ENCODE measurements around the gene RAP2C. TPM values are rescaled to one million over a fixed set of nuclear protein-coding genes. Genes with fewer than 3 reads are reported as not detected.
A peak's percentile ranks its signal among the peaks of the same experiment; 100 is the strongest.

The RAP2C gene
- total RNA-seq, 1 donor from 2014 or later, result 29.0 TPM

DNA sequence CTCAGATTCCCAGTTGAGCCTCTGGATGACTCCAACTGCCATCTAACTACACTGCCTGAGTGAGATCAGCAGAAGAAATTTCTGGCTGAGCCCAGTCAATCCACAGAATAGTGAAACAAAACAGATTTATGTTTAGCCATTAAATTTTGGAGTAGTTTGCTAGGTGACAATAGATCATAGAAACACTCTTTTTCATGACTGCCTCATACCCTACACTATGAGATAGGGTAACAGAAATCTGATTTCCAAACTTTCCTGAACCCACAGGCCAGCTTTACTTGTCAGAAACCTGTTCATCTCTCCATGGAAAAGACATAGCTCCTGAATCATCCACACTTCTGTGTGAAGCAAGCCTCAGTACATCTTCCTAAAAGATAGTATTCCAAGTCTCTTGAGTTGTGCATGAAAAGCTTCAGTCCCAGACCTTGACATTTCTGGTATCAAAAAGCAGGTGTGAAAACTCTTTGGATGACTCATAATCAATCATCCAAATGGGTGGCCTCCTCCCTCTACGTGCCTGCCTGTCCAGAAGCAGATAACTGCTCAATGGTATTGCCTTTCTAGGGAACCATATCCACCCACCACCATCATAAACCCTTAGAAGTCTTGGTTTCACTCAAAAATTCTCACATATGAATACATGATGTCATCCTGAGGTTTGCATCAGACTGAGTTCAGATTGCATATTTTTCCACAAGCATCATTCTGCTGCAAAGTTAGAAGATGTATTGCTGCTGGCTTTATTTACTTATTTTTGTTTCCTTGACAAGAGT lies 47.5 kb upstream of the RAP2C start:
- no peaks in the 10 kb centered on the region for H3K27me3 Mint-ChIP-seq (ENCODE audit: low read depth, unreplicated experiment)
- H3K27ac ChIP-seq (ENCODE audit: low read depth, low read length), result no peak overlapping the region
- H3K9ac ChIP-seq (ENCODE audit: low read length), result no peak overlapping the region
- no peaks in the 10 kb centered on the region for H3K4me1 ChIP-seq (ENCODE audit: insufficient read depth, low read length)
- no peaks in the 10 kb centered on the region for H3K79me2 ChIP-seq (ENCODE audit: insufficient read depth, low read length)
- H3K36me3 Mint-ChIP-seq (ENCODE audit: low read depth, unreplicated experiment), result no peaks in the 10 kb centered on the region
- H2AFZ ChIP-seq (ENCODE audit: low read depth, low read length), result no peak overlapping the region
- H3K36me3 ChIP-seq (ENCODE audit: insufficient read depth, low read length), result no peaks in the 10 kb centered on the region
- DNase-seq (ENCODE audit: low read depth), result peak; percentile 52
- H3K4me2 ChIP-seq (ENCODE audit: low read length), result no peak overlapping the region
- no peak overlapping the region for H3K4me3 ChIP-seq (ENCODE audit: insufficient read depth, low read depth, low read length)
- no peaks in the 10 kb centered on the region for H3K9me3 Mint-ChIP-seq (ENCODE audit: unreplicated experiment)
- H4K20me1 ChIP-seq (ENCODE audit: insufficient read depth, low read length), result no peaks in the 10 kb centered on the region
- H3K4me1 Mint-ChIP-seq (ENCODE audit: low read depth, unreplicated experiment), result peaks cover 13% of the 10 kb centered on the region
- no peak overlapping the region for H3K4me3 Mint-ChIP-seq (ENCODE audit: unreplicated experiment)
- H3K27ac Mint-ChIP-seq (ENCODE audit: unreplicated experiment), result peak overlapping the region; percentile 58
- TF ChIP-seq, protein P1, sequence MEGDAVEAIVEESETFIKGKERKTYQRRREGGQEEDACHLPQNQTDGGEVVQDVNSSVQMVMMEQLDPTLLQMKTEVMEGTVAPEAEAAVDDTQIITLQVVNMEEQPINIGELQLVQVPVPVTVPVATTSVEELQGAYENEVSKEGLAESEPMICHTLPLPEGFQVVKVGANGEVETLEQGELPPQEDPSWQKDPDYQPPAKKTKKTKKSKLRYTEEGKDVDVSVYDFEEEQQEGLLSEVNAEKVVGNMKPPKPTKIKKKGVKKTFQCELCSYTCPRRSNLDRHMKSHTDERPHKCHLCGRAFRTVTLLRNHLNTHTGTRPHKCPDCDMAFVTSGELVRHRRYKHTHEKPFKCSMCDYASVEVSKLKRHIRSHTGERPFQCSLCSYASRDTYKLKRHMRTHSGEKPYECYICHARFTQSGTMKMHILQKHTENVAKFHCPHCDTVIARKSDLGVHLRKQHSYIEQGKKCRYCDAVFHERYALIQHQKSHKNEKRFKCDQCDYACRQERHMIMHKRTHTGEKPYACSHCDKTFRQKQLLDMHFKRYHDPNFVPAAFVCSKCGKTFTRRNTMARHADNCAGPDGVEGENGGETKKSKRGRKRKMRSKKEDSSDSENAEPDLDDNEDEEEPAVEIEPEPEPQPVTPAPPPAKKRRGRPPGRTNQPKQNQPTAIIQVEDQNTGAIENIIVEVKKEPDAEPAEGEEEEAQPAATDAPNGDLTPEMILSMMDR (IDR thresholded peaks at IDR 0.05; ENCODE audit: insufficient read depth, low read depth, low read length), result no peak
- TF ChIP-seq EZH2 (IDR thresholded peaks at IDR 0.05; ENCODE audit: insufficient read depth, low read length), result no peak
- peak; percentile 99 for FAIRE-seq
- no peaks in the 10 kb centered on the region for H3K27me3 ChIP-seq (ENCODE audit: insufficient read depth, low read length)
- no peaks in the 10 kb centered on the region for H3K9me3 ChIP-seq (ENCODE audit: insufficient read depth, low read depth, low read length)

DNA sequence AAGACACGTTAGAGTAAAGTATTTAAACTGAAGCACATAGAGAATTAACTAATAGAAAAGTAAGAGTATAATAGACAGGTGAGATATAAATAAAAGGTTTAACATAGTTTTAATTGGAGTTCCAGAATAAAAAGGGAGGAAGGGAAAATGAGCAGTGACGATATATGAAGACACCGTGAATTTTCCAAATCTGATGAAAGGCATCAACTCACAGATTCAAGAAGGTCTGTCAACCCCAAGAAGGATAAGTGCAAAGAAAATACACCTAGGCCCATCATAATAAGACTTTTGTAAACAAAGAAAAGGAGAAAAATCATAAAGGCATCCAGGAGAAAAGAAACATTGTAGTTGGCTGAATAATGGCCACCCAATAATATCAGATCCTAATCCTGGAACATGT lies 43.9 kb upstream of the RAP2C start:
- H3K9me3 Mint-ChIP-seq (ENCODE audit: unreplicated experiment), result no peaks in the 10 kb centered on the region
- Histone ChIP-seq H2AFZ (ENCODE audit: low read depth, low read length) (no peak overlapping the region), H3K27me3 (ENCODE audit: insufficient read depth, low read length) (no peaks in the 10 kb centered on the region), H3K27ac (ENCODE audit: low read depth, low read length) (no peak overlapping the region), H3K4me2 (ENCODE audit: low read length) (no peak overlapping the region), H3K9me3 (ENCODE audit: insufficient read depth, low read depth, low read length) (no peaks in the 10 kb centered on the region), H3K9ac (ENCODE audit: low read length) (no peak overlapping the region), H3K4me1 (ENCODE audit: insufficient read depth, low read length) (no peaks in the 10 kb centered on the region), H3K79me2 (ENCODE audit: insufficient read depth, low read length) (no peaks in the 10 kb centered on the region), H3K4me3 (ENCODE audit: insufficient read depth, low read depth, low read length) (no peak overlapping the region), H4K20me1 (ENCODE audit: insufficient read depth, low read length) (no peaks in the 10 kb centered on the region), H3K36me3 (ENCODE audit: insufficient read depth, low read length) (no peaks in the 10 kb centered on the region)
- peak; percentile 54 for FAIRE-seq
- H3K4me3 Mint-ChIP-seq (ENCODE audit: unreplicated experiment), result no peak overlapping the region
- no peak overlapping the region for H3K27ac Mint-ChIP-seq (ENCODE audit: unreplicated experiment)
- no peaks in the 10 kb centered on the region for H3K27me3 Mint-ChIP-seq (ENCODE audit: low read depth, unreplicated experiment)
- H3K4me1 Mint-ChIP-seq (ENCODE audit: low read depth, unreplicated experiment), result peaks cover 7% of the 10 kb centered on the region
- TF ChIP-seq EZH2 (IDR thresholded peaks at IDR 0.05; ENCODE audit: insufficient read depth, low read length), result no peak
- TF ChIP-seq, protein P1 (IDR thresholded peaks at IDR 0.05; ENCODE audit: insufficient read depth, low read depth, low read length), result no peak
- DNase-seq (ENCODE audit: low read depth), result no peak
- no peaks in the 10 kb centered on the region for H3K36me3 Mint-ChIP-seq (ENCODE audit: low read depth, unreplicated experiment)

DNA sequence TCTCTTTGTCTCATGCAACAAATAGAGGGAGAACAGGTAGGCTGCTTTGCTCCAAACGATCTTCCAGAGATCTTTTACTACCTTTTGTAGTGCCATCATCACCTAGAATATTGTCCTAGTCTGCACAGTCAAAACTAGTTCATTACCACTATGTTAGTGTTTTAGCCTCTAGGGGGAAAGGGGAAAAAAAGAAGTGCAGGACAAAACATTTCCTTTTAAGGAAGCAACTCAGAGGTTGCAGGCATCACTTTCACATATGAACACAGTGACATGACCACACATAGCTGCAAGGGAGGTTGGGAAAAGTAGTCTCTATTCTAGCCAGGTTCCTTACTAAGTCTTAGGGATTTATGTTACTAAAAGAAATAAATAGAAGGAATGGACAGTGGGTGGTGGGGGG lies 39.3 kb upstream of the RAP2C start:
- H3K9me3 Mint-ChIP-seq (ENCODE audit: unreplicated experiment), result no peaks in the 10 kb centered on the region
- Histone ChIP-seq H3K36me3 (ENCODE audit: insufficient read depth, low read length) (no peaks in the 10 kb centered on the region), H3K79me2 (ENCODE audit: insufficient read depth, low read length) (no peaks in the 10 kb centered on the region), H4K20me1 (ENCODE audit: insufficient read depth, low read length) (no peaks in the 10 kb centered on the region), H3K4me2 (ENCODE audit: low read length) (no peak overlapping the region), H2AFZ (ENCODE audit: low read depth, low read length) (no peak overlapping the region), H3K4me1 (ENCODE audit: insufficient read depth, low read length) (no peaks in the 10 kb centered on the region), H3K4me3 (ENCODE audit: insufficient read depth, low read depth, low read length) (no peak overlapping the region), H3K27ac (ENCODE audit: low read depth, low read length) (no peak overlapping the region), H3K27me3 (ENCODE audit: insufficient read depth, low read length) (no peaks in the 10 kb centered on the region), H3K9me3 (ENCODE audit: insufficient read depth, low read depth, low read length) (no peaks in the 10 kb centered on the region), H3K9ac (ENCODE audit: low read length) (no peak overlapping the region)
- no peak overlapping the region for H3K4me3 Mint-ChIP-seq (ENCODE audit: unreplicated experiment)
- no peaks in the 10 kb centered on the region for H3K36me3 Mint-ChIP-seq (ENCODE audit: low read depth, unreplicated experiment)
- DNase-seq (ENCODE audit: low read depth) (no peak), FAIRE-seq (no peak)
- TF ChIP-seq, protein P1 (IDR thresholded peaks at IDR 0.05; ENCODE audit: insufficient read depth, low read depth, low read length), result no peak
- TF ChIP-seq EZH2 (IDR thresholded peaks at IDR 0.05; ENCODE audit: insufficient read depth, low read length), result no peak
- H3K4me1 Mint-ChIP-seq (ENCODE audit: low read depth, unreplicated experiment), result no peaks in the 10 kb centered on the region
- no peaks in the 10 kb centered on the region for H3K27me3 Mint-ChIP-seq (ENCODE audit: low read depth, unreplicated experiment)
- H3K27ac Mint-ChIP-seq (ENCODE audit: unreplicated experiment), result no peak overlapping the region

All from astrocyte (in vitro differentiated cells and primary cell).